GM18505 (cell line): ENCODE results near the gene IL25.

Experiments used
- ATAC-seq: cut with Tn5 transposase; IDR thresholded peaks from one replicate; pipeline ENCODE4 v1.9.1; 2021; ENCODE audit not compliant: unreplicated experiment
- POLR2A ChIP-seq: IDR thresholded peaks from 4 replicates; pipeline ENCODE4 v1.6.1; 2011; ENCODE audit warnings: borderline replicate concordance; ENCODE audit not compliant: insufficient read depth, insufficient read length; ENCODE audit errors: extremely low read depth

The IL25 gene

DNA sequence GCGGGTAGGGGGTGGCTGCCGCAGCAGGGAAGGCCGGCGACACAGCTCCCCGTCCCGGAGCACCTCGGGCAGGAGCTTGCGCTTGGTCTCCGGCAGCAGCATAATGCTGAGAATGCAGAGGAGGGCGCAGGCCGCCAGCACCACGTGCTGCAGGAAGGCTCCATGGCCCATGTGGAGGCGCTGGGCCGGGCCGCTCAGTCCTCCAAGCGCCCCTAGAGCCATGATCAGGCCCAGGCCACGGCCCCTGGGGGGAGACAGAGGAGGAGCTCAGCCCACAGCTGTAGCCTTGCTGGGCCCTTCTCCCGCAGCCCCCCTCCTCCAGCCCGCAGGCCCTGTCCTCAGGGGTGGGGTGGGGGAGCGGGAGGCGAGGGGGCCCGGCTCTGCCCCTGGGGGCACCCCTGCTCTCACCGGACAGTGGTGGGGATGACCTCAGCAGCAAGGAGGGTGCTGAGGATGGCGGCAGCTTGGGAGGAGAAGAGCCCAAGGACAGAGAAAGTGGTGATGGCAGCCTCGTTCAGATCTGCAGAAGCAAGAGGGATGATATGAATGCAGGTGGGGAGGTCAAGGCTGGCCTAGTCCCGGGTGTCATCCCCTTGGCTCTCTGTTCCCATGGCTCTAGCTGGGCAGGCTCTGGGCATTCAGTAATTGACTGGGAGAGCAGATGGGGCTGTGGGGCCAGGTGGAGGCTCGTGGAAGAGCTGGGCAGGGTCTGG, 25.8 kb upstream of the IL25 start:
- no peak for TF ChIP-seq POLR2A
- ATAC-seq: no peak

- ATAC-seq: no peak
- no peak for TF ChIP-seq POLR2A
Observed at GRCh38 chr14:23347406-23348296, 25.0 kb upstream of the IL25 start.

DNA sequence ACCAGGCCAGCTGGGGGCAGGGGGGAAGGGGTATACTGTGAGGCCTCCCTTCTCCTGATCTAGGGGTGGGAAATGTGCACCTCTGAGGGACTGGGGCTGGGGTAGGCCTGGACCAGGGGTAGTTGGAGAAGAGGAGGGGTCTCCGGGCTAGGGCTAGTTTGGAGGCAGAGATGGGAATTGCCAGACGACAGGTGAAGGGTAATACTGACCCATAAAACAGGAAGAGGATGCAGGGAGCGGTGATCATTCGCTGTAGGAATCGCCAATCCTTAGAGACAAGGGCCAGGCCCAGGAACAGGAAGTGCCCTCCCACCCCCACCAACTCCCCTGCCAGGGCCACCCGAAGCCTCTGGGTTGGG, 24.3 kb upstream of the IL25 start:
- no peak for ATAC-seq
- TF ChIP-seq POLR2A: no peak

DNA sequence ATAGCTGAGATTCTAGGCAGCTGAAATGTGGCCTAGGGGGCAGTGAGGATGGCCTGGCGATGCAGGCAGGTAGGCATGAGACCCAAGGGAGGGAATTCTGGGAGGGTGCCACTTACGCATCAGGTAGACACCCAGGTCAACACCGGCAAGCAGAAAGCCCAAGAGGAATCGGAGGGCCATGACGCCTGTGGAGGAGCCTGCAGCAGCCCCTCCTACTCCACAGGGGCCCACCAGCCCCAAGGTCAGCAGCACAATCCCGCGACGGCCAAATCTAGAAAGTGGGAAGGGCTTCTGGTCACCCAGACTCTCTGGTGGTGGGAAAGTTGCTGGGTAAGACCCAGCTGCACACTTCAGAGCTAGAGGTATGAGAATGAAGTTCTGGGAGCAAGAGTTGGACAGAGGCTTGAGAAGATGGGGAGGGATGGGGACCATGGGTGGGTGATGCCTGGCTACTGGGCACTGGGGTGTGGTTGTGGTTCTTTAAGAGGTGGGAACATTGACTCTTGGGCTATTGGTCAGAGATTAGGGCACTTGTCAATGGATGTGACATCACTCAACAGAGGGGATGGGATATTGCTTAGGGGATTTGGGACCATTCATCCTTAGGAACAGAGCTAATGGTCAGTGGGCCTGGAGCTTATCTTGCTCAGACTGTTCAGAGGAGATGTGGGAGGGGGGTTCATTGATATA, 23.3 kb upstream of the IL25 start:
- TF ChIP-seq POLR2A: no peak
- no peak for ATAC-seq

DNA sequence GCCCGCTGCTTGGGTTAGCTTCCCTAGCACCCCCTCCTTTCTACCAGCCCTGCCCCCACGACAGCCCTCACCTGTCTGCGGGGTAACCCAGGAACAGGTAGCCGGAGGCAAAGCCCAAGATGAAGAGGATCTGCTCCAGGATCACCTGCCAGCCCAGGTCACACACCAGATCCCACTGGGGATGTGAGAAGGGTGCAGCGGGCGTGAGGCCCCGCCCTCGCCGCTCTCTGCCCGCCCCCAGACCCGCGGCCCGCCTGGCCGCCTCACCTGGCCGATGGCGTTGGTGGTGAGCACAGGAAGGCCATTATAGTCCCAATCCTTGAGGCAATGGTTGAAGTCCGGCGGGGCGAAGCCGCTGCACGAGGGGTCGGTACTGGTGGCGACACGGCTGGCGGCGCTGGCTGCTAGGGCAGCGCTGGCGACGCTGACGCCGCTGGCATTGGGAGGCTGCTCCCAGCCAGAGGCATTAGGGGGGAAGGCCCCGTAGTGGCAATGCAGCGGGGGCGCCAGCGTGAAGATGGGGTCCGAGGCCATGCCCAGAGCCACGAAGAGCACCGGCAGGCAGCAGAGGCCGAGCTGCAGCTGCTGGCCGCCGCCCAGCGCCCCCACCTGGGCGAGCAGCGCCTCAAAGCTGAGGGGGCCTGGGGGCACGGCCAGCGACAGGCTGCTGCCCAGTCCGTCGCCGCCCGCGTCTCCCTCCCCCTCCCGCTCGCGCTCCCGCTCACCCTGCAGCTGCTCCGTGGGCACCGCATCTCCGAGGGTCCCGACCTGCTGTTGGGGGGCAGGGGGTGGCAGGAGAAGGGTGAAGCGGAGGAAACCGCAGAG, 20.7 kb upstream of the IL25 start:
- ATAC-seq: no peak
- TF ChIP-seq POLR2A: no peak

DNA sequence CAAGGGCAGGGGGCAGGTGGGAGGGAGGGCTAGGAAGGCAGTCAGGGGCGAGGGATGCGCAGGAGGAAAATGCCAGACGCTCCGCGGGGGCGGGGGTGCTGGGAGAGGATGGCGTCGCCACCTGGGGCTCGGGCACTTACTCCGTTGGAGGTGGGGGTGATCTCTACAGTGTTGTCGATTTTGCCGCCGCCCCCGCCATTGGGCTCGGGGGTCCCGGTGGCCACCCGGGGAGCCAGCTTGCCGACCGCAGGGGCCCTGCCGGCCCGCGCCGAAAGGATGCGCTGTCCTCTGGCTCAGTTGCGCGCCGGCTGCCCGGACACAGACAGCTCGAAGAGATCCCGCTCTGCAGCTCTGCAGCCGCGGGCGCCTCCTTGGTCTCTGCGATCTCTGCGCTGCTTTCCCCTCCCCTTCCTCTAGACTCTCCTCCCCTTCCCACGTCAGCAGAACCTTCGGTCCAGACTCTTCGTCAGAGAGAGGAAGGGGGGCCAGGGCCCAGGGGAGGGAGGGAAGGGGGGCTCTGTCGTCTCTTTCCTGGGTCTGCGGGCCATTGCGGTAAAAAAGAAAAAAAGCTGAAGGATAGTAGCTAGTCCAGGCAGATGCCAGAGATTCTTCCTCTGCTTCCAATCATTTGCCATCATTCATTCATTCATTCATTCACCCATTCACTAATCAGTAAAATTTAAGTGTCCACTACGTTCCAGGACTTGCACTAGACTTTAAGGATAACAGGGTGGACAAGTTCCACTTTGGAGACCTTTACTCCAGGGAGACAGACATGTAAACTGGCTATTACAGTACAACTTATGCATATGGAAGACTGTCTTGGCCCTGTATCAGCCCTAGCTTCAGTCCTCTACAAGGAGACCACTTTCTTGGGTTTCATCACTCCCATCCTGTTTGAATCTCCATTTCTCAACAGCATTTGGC, 19.8 kb upstream of the IL25 start, which contains the start of gene SLC22A17:
Gene SLC22A17 (minus strand): TSS at position 382 of the 927 bp plus-strand sequence.
- TF ChIP-seq POLR2A: no peak
- no peak for ATAC-seq

DNA sequence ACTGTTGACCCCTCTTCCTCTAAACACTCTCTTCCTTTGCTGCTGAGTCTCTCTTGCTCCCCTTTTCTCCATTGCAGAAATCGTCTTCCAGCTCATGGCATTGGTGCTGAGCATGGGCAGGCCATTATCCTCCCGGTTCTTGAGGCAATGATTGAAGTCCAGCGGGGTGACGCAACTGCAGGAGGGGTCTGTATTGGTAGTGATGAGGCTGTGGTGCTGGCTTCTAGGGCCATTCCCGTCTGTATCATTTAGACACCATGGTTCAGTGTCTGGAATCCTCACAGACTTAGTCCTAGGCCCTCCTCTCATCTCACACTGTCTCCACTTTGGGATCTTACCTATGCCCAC, 19.2 kb upstream of the IL25 start:
- no peak for ATAC-seq
- TF ChIP-seq POLR2A: no peak

- TF ChIP-seq POLR2A: no peak
- no peak for ATAC-seq
Observed at GRCh38 chr14:23354990-23355389, 17.6 kb upstream of the IL25 start.

DNA sequence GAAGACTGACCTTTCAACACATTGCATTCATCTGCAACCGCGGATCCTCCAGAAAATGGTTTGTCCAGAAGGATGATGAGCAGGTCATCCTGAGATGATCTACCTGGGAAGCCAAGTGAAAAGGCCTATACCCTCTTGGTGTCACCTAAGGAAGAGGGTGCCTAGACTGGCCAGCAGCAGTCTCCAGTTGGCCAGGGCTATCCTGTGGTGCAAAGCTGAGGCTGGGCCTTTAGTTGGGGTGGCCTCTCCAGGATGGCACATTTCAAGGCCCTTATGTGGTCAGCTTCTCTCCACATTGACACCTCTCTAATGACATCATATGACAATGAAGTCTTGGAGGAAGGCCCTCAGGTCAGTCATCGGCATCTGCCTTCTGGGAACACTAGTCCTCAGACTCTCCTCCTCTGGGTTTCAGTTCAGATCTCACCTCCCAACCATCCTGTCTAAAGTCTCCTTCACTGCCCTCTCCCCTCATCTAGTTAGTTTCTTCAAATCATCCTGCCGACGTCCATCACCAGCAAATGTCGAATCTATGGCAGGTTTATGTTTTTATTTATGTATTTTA, 16.7 kb upstream of the IL25 start:
- ATAC-seq: no peak
- no peak for TF ChIP-seq POLR2A

GRCh38 chr14:23356662-23357061, 15.9 kb upstream of the IL25 start:
- no peak for TF ChIP-seq POLR2A
- ATAC-seq: no peak

GRCh38 chr14:23357261-23357660, 15.3 kb upstream of the IL25 start:
- no peak for TF ChIP-seq POLR2A
- no peak for ATAC-seq

GRCh38 chr14:23358042-23358441, 14.6 kb upstream of the IL25 start:
- TF ChIP-seq POLR2A: no peak
- ATAC-seq: no peak
